Measurements from ENCODE around the gene TFF3.

TFF3 gene

DNA sequence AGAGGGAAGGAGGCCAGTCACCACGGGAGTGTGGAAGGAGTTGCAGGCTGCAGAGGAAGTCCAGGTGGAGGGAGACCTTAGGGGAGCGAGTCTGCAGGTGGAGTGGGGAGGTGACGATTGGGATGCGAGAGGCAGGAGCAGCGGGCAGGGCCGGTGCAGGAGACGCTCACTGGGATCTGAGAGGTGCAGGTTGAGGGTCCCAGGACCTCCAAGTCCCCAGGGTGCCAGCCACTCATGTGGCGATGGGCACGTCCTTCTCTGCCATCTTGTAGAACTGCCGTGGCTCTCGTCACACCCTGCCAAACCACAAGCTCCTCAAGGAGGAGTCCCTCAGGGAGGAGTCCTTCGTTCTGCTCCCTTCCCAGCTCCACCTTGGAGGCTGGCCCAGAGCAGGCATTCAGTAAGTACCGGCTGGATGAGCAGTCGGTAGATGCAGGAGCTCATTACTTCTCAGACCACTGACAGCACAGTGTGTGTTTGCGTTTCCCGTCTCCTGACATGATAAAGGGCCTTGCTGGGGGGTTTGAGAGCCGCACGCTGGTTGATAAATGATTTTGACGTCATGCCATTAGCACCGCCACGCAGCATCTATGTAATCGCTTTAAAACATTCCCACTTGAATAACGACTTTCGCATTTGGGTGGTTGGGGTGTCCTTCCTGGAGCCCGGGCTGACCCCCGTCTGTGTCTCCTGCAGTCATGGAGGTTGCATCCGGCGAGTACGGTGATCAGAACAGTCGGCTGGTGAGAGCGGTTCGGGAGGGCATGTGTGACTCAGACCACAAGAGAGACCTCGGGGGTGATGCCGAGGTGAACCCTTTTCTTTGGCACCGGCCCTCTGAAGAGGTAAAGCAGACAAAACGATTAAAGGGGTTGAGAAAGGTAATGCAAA is 27.8 kb downstream of the TFF3 start:
- no peak for DNase-seq

GRCh38 chr21:42286416-42286815 is 28.8 kb downstream of the TFF3 start:
- DNase-seq, result no peak

DNA sequence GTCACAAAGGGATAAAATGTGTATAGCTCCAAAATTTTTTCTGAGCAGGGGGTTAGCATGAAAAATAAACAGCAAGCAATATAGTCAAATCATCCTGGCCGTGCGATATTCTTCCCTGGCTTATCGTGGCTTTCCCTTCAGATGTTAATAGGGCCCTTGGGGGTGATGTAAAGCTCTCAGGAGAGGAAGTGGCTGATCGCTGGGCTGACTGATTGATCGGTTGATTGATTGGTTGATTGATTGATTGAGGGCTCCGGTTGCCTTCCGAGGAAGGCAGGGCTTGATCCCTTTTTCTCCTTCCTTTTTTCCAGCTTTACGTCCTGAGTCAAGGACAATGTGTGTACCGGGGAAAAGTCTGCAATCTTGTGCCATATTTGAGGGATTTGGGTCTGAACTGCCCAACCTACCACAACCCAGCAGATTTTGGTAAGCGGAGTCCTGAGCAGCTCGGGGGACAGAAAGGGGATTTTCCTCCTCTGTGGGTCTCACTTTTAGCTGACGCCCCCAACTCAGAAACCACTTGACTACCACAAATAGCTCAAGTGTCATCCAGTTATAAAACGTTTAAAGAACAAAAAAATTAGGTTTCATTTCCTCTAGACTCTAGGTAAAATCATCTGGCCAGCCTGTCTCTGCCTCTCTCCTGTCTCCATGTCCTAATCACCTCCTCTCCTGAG is 29.5 kb downstream of the TFF3 start:
- no peak for DNase-seq

DNA sequence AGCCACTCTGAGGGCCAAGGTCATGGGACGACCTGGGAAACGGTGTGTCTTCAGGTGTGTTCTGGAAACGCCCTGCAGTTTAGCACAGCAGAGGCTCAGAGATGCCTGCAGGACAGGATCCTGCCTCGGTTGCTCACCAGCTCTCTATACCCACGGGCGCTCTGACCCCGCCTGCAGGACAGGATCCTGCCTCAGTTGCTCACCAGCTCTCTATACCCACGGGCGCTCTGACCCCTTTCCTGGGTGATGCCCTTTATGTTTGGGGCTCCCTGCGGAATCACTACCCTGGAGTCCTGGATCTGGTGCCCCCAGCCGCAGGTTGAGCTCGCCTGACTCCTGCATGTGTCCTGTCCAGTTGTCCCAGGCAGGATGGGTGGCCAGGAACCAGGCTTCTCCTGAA is 32.5 kb downstream of the TFF3 start:
- no peak for DNase-seq

DNA sequence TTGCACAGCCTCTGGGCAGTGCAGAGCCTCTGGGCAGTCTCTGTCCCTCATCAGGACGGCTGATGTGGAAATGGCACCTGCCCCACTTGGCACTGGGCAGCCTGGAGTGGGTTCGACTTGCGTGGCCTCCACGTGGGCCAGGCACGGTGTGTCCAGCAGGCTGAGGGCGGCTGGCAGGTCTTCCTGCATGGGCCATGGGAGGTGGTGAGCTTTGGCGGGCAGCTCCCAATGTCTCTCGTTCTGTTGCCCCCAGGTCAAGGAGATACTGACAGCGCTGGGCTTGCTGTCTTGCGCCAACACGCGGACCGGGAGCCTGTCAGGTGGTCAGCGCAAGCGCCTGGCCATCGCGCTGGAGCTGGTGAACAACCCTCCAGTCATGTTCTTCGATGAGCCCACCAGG is 33.2 kb downstream of the TFF3 start:
- no peak for DNase-seq

- no peak for DNase-seq
Measured at GRCh38 chr21:42281181-42281680, 34.0 kb downstream of the TFF3 start.

GRCh38 chr21:42280356-42281180 is 34.6 kb downstream of the TFF3 start:
- DNase-seq, result no peak

- no peak for DNase-seq
Measured at GRCh38 chr21:42279888-42280287, 35.3 kb downstream of the TFF3 start.

DNA sequence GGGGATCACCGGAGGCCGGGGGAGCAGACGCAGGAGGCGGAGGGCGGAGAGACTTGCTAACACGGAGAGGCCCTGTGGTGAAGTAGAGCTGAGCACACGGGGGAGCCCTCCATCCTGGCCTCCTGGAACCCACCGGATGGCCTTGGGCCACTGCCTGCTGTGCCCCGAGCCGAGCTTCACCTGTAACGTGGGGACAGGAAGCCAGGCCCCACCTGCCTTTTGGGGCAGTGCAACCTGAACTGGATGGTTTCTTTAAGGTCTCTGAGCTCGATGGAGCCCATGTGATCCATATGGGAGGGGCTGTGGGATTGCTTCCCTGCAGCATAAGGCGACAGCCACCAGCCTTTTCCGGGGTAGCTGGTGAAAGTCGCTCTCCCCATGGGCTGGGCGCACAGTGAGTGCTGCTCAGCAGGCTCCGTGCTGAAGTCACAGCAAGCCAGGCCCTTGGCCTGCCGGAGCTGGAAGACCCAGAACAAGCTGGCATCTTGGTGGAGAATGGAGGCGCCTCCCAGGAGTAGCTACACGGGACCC is 35.8 kb downstream of the TFF3 start:
- no peak for DNase-seq

DNA sequence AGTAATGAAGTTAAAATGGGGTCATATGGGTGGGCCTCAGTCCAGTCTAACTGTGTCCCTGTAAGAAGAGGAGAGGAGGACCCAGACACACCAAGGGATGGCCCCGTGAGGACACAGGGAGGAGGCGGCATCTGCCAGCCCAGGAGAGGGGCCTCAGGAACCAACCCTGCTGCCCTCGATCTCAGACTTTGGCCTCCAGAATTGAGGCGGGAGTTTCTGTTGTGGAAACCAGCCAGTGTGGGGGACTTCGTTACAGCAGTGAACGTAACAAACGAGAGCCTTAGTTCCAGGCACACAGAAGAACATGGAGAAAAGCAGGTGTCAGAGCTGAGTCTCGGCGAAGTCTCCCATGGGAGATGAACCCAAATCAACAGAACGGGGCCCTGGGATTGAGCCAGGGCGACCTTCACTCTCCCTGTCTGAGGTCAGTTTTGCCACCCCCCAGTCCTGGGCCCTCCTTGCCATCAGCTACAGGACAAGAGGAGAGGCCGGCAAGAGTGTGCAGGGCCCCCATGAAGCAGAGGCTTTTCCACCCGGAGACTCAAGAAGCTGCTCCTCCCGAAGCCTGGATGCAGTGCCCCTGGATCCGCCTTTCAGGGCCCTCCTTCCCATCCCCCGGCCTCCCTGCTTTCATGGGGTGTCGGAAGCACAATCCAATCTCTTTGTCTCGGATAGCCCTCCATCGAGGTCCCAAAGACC is 36.6 kb downstream of the TFF3 start:
- no peak for DNase-seq

- no peak for DNase-seq
Measured at GRCh38 chr21:42277593-42277992, 37.6 kb downstream of the TFF3 start.

- DNase-seq, result no peak
Measured at GRCh38 chr21:42276526-42277154, 38.6 kb downstream of the TFF3 start.

DNA sequence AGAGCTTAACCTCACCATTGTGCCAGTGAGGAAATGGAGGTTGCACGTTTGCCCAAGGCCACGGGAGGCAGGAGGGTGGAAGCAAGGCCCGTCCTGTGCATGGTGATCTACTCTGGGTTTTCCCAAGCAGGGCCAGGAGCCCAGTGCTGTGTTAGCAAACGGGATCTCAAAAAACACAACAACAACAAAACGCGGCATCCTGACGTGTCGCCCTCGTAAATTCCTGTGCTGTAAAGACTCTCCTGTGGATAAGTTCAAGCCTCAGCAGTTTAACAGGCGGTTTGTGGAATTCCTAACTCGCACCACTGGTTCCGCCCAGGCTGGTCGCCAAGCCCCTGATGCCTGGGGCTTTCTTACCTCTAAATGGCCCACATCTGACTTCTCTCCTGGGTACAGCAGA is 39.1 kb downstream of the TFF3 start:
- DNase-seq, result no peak

DNA sequence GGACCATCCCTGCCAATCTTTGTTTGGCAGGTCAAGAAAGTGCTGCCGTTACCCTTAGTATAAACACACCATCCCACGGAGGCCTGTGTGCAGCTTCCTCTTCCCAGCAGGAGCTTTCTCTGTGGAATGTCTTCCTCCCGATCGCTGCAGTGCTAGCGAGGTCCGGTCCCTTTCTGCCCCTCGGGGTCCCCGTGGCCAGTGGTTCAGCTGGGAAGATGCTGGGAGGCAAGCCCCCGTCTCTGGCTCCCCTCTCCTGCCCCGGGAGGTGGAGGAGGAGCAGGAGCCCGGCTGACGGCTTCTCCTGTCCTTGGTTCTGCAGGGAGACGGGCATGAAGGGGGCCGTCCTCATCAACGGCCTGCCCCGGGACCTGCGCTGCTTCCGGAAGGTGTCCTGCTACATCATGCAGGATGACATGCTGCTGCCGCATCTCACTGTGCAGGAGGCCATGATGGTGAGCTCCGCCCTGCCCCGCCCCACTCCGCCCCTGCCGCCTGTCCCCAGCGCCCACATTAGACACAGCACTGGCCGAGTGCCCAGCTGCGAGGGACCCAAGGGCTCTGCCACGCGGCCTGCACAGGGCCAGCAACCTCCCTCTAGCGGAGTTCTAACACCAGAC is 42.1 kb downstream of the TFF3 start:
- no peak for DNase-seq

GRCh38 chr21:42272109-42272962 is 42.9 kb downstream of the TFF3 start:
- DNase-seq, result no peak

DNA sequence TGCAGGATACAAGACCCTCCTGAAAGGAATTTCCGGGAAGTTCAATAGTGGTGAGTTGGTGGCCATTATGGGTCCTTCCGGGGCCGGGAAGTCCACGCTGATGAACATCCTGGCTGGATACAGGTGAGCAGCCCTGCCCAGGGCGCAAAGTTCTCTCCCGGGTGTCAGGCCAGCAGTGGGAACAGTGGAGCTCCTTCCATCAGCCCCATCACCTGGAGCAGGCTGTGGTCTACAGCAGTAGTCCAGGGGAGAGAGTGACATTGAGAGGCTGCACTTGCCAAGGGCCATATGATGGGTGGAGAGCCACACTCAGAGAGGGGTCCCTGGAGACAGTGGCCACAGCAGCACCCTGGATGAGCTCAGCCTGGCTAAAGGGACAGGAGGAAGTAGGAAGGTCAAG is 44.1 kb downstream of the TFF3 start:
- DNase-seq, result no peak

DNA sequence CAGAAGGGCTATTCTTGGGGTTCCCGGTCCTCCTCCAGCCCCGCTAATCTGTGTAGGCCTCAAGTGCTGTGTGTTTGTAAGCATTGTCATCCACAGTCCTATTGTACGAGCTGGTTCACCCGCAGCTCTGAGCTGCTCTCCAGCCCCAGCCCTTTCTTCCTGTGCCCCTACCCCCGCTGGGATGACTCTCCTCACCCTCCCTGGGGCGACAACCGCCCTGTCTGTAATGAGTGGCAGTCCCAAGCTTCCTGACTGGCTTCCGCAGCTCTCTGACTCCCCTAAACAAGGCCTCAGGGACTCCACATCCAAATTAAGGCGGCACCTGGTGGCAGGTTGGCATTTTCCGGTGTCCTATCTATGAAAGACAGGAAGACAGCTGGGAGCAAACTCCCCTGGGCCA is 45.8 kb downstream of the TFF3 start:
- no peak for DNase-seq

DNA sequence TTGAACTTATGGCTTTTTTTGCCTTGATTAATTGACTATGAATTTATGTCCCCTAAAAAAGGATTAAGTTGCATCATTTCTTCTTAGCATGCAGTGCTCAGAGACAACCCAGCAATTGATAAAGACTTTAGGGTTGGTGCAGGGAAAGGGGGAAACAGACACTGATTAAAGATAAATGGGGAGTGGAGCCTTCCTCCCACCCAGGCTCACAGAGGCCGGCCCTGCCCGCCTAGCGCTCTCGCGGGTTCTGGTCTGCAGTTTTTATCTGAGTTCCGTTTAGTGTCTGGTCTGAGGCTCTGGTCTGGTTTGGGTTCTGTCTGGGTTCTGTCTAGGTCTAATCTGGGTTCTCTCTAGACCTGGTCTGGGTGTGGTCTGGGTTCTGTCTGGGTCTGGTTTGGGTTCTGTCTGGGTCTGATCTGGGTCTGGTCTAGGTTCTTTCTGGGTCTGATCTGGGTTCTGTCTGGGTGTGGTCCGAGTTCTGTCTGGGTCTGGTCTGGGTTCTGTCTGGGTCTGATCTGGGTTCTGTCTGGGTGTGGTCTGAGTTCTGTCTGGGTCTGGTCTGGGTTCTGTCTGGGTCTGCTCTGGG is 48.1 kb downstream of the TFF3 start:
- no peak for DNase-seq

DNA sequence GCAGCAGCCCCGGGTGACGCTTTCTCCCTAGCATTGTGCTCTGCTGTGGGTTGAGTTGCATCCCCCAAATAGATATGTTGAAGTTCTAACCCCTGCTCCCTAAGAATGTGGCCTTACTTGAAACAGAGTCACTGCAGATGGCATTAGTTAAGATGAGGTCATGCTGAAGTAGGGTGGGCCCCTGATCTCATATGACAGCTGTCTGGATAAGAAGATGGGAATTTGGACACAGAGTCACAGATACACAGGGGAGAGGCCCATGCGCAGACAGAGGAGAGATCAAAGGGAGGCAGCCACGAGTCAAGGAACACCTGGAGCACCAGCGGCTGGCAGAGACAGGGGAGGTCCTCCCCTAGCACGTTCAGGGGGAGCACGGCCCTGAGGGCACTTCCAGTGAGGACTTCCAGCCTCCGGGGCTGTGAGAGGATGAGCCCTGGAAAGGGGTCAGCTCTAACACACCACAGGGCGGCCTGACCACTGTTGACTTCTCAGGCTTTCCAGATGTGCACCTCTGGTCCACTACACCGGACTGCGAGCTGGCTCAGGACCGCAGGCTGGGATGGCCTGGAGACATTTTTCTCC is 49.9 kb downstream of the TFF3 start:
- no peak for DNase-seq

Data from NCI-H1930 (cell line).